Thoracic aorta (tissue), 2 donors: ENCODE data around the gene GABBR1. TPM values are rescaled to one million over a fixed set of nuclear protein-coding genes. Genes with fewer than 3 reads are reported as not detected.

Experiments
- ATAC-seq: fragments of 150-250 bp; one replicate; pipeline ENCODE4 v1.8.0; 2017; ENCODE audit warnings: low read depth; ENCODE audit not compliant: insufficient number of reproducible peaks, low FRiP score
- DNase-seq: peaks from one replicate; pipeline ENCODE4 v3.0.0-alpha.2; 2020; ENCODE audit warnings: low spot score
- H3K27ac ChIP-seq, 2 donors: fragments of 200-600 bp; sonication (generic); 1 replicate in 1 of 2; 2 replicates in 1 of 2; pipeline ENCODE4 v1.5.1; 2016; ENCODE audit warnings: mild to moderate bottlenecking in 2 of 2, moderate library complexity in 2 of 2
- H3K27me3 ChIP-seq: fragments of 200-600 bp; sonication (generic); replicated peaks from 2 replicates; pipeline ENCODE4 v1.6.0; 2016; ENCODE audit warnings: mild to moderate bottlenecking; ENCODE audit not compliant: insufficient read depth
- H3K36me3 ChIP-seq: fragments of 200-600 bp; sonication (generic); one replicate; pipeline ENCODE4 v1.5.1; 2016
- H3K4me1 ChIP-seq, 2 donors: fragments of 200-600 bp; sonication (generic); 1 replicate in 1 of 2; 2 replicates in 1 of 2; pipeline versions ENCODE4 v1.5.1 to v1.6.0; 2016; ENCODE audit warnings: low read depth in 2 of 2, mild to moderate bottlenecking in 1 of 2; ENCODE audit not compliant: control insufficient read depth in 1 of 2
- H3K4me3 ChIP-seq: fragments of 200-600 bp; sonication (generic); 2 replicates; pipeline ENCODE4 v1.5.1; 2016; ENCODE audit warnings: mild to moderate bottlenecking
- H3K9me3 ChIP-seq: fragments of 200-600 bp; sonication (generic); 2 replicates; pipeline ENCODE4 v1.5.1; 2016
- total RNA-seq, 2 donors: library from RNA; depleted of rRNA; stranded (reverse); fragments of >200 nt; gene quantifications; one replicate each; pipeline versions ENCODE4 v1.1.0 to v1.2.3, GENCODE V29; 2016
- TF ChIP-seq, protein P1 (sequence below): fragments of 200-600 bp; sonication (generic); IDR thresholded peaks from one replicate; pipeline ENCODE4 v1.5.1; 2019; ENCODE audit warnings: antibody characterized with exemption

The GABBR1 gene
- total RNA-seq, result 100 to 1,000 TPM in 1 of 2 donors, 10 to 100 TPM in 1; 63.2 to 112 TPM

DNA sequence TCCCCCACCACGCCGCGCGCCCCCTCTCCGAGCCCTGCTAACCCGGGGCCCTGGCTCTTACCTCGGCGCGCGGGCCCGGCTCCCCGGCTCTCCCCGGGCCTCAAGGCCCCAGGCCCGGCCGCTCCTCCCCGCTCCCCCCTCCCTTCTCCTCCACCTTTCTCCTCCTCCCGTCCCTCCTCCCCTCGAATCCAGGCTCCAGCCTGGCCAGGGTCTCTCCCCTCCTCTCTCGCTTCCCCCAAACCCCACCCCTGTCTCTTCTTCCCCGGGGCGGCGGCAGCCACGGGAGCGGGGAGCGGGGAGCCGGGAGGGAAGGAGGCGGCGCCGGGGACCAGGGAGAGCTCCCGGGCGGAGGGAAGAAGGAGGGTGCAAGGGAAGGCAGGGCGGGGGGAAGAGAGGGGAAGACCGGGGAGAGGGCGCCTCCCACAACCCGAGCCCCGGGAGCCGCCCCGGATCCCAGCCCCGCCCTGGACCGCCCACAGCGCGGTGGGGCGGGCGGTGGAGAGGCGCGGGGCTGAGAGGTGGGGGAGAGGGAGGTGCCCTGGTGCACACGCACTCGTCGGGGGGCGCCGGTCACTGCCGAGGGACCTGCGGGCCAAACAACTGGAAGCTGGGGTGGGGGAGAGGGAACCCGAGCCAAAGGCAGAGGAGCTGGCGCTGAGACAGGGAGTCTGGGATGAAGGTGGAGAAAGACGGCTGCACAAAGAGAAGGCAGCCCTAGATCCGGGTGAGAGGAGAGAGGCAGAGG, at the start of gene GABBR1:
Gene GABBR1, minus strand, starts transcription at position 395 of the 745 bp plus-strand sequence. CDS start 798 bp downstream, outside the sequence.
- peak within 1 kb of the TSS; percentile 98 for H3K4me3 ChIP-seq
- peak; percentile 79 for ATAC-seq
- H3K36me3 ChIP-seq, result no peaks in the 10 kb centered on the region
- H3K9me3 ChIP-seq, result no peaks in the 10 kb centered on the region
- TF ChIP-seq, protein P1, sequence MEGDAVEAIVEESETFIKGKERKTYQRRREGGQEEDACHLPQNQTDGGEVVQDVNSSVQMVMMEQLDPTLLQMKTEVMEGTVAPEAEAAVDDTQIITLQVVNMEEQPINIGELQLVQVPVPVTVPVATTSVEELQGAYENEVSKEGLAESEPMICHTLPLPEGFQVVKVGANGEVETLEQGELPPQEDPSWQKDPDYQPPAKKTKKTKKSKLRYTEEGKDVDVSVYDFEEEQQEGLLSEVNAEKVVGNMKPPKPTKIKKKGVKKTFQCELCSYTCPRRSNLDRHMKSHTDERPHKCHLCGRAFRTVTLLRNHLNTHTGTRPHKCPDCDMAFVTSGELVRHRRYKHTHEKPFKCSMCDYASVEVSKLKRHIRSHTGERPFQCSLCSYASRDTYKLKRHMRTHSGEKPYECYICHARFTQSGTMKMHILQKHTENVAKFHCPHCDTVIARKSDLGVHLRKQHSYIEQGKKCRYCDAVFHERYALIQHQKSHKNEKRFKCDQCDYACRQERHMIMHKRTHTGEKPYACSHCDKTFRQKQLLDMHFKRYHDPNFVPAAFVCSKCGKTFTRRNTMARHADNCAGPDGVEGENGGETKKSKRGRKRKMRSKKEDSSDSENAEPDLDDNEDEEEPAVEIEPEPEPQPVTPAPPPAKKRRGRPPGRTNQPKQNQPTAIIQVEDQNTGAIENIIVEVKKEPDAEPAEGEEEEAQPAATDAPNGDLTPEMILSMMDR, result no peak
- H3K4me1 ChIP-seq, result peaks cover 9 to 41% of the 10 kb centered on the region in 2 donors
- H3K27ac ChIP-seq, result peak within 1 kb of the TSS; percentile 79 to 84
- H3K27me3 ChIP-seq, result no peaks in the 10 kb centered on the region
- peak; percentile 61 for DNase-seq

DNA sequence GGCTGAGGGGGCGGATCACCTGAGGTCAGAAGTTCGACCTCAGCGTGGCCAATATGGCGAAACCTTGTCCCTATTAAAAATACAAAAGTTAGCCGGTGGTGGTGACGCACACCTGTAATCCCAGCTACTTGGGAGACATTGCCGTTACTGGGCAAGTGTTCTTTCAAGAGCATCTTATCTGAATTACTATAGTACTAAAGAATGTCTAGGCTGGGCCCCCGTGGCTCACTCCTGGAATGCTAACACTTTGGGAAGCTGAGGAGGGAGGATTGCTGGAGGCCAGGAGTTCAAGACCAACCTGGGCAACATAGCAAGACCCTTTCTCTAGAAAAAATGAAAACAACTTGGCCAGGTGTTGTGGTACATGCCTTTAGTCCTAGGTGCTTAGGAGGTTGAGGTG, 48.8 kb upstream of the GABBR1 start:
- H3K4me3 ChIP-seq, result no peak overlapping the region
- H3K9me3 ChIP-seq, result no peaks in the 10 kb centered on the region
- no peak for ATAC-seq
- no peak overlapping the region for H3K27ac ChIP-seq
- H3K27me3 ChIP-seq, result no peaks in the 10 kb centered on the region
- no peak for DNase-seq
- H3K4me1 ChIP-seq, result no peaks in the 10 kb centered on the region
- TF ChIP-seq, protein P1, result no peak
- H3K36me3 ChIP-seq, result no peaks in the 10 kb centered on the region

DNA sequence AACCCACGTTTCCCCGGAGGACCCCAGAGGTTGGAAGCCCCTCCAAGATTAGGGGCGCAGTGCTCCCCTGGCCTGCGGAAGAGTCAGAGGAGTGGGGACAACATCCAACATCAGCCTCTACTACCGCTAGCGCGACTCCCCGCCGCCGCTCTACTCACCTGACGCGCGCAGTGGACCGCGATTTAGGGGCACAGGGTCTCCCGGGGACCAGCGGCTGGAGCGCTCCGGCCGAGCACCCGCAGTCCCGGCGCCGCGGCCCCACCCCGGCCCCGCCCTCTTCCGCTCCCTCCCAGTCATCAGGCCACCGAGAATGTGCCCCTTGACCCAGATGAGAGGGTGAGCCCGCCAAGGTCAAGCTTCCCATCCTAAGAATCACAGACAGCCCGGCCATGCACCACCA, 47.9 kb upstream of the GABBR1 start, which contains the start of gene ZFP57:
Gene ZFP57, minus strand, starts transcription at position 249 of the 400 bp plus-strand sequence. CDS start 4,149 bp downstream, outside the sequence.
- ATAC-seq, result no peak
- no peak for DNase-seq
- H3K9me3 ChIP-seq, result no peaks in the 10 kb centered on the region
- H3K27ac ChIP-seq, result no peak within 1 kb of the TSS
- no peaks in the 10 kb centered on the region for H3K27me3 ChIP-seq
- peak within 1 kb of the TSS; percentile 58 for H3K4me3 ChIP-seq
- no peaks in the 10 kb centered on the region for H3K4me1 ChIP-seq
- no peaks in the 10 kb centered on the region for H3K36me3 ChIP-seq
- TF ChIP-seq, protein P1, result no peak

DNA sequence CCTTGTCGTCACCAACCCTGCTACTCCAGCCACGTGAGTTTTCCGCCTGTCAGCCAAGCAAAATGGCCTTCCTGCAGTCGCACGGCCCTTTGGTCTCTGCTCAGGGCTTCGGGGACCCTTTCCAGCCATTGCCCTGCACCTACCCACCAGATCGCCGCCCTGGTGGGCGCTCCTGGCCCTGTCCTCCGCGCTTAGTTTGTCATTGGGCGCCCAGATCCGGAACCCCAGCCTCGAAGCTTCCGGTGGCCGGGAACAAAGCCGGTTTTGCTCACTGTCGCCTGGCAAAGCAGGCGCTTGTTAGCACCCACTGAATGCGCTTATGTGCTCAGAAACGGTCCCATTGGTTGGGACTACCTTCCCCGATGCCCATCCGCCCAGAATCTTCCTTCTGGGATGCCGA, 47.4 kb upstream of the GABBR1 start:
- Histone ChIP-seq H3K4me1 (no peaks in the 10 kb centered on the region), H3K9me3 (no peaks in the 10 kb centered on the region), H3K36me3 (no peaks in the 10 kb centered on the region), H3K4me3 (peak overlapping the region; percentile 58), H3K27me3 (no peaks in the 10 kb centered on the region), H3K27ac (no peak overlapping the region)
- TF ChIP-seq, protein P1, result no peak
- DNase-seq (no peak), ATAC-seq (no peak)

DNA sequence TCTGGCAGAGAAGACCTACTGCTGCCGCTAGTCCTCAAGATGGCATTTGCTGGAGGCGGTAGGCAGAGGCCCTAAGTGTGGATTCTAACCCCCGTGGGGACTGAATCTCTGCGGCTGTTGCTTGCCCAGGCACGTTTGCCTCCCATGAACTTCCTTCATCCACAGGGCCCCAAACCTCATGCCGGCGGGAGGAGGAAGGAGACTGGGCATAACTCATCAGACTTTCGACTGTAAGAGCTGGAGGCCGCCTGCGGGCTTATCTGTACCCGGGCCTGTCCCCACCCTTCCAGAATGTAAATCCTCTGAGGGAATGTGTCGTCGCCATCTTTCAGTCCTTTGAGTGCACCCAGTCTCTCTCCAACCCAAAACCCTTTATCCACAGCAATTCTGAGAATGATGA, 47.0 kb upstream of the GABBR1 start:
- no peaks in the 10 kb centered on the region for H3K4me1 ChIP-seq
- no peaks in the 10 kb centered on the region for H3K36me3 ChIP-seq
- no peaks in the 10 kb centered on the region for H3K9me3 ChIP-seq
- H3K27me3 ChIP-seq, result no peaks in the 10 kb centered on the region
- TF ChIP-seq, protein P1, result no peak
- ATAC-seq (no peak), DNase-seq (no peak)
- H3K4me3 ChIP-seq, result no peak overlapping the region
- no peak overlapping the region for H3K27ac ChIP-seq
